ENCODE measurements around the gene IFIT5. TPM values are rescaled to one million over a fixed set of nuclear protein-coding genes. Genes with fewer than 3 reads are reported as not detected.

IFIT5 gene, protein sequence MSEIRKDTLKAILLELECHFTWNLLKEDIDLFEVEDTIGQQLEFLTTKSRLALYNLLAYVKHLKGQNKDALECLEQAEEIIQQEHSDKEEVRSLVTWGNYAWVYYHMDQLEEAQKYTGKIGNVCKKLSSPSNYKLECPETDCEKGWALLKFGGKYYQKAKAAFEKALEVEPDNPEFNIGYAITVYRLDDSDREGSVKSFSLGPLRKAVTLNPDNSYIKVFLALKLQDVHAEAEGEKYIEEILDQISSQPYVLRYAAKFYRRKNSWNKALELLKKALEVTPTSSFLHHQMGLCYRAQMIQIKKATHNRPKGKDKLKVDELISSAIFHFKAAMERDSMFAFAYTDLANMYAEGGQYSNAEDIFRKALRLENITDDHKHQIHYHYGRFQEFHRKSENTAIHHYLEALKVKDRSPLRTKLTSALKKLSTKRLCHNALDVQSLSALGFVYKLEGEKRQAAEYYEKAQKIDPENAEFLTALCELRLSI
- 10 to 100 TPM in 5 of 6 donors, 1 to 10 TPM in 1; 6.5 to 30.8 (median 20.6) TPM for total RNA-seq

DNA sequence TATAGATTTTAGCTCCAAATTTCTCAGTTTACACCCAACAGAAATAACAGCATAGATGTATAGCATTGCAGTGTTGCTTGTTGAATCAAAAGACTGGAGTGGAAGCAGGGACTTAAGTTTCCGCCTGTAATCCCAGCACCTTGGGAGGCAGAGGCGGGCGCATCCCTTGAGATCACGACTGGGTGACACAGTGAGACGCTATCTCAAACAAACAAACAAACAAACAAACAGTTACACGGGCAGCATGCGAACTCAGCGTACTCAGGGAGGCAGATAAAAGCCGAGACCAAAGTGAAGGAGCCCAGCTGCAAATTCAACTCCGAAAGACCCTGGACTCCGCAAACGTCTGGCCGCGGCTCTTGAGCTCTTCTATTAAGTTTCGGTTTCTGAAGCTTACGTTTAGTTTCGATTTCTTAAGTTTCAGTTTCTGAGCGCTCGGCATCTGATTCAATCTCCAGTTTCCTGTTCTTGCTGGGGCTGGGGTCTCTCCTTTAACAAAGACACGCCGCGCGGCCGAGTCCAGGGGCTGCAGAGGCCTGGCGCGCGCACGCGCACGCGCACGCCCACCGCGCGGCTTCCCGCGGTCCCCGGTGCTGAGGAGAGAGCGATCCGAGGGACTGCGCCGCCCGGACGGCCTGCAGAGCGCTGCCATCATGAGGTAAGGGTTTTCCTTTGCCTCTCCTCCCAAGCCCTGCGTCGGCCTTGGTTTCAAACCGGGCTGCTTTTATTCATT, at the start of gene IFIT5:
TSS of gene IFIT5 (plus strand) at position 423 of the 733 bp plus-strand sequence. CDS start at position 654, 231 bp downstream.
- Histone ChIP-seq H3K4me1 (peaks cover 36 to 47% (median 38%) of the 10 kb centered on the region in 4 donors), H3K27ac (peak within 1 kb of the TSS; percentile 94 to 99 (median 97)), H3K4me3 (peak within 1 kb of the TSS; percentile 36 to 96 (median 74)), H3K36me3 (peaks cover 0 to 10% (median 2%) of the 10 kb centered on the region in 4 donors), H3K9me3 (no peaks in the 10 kb centered on the region), H3K27me3 (no peaks in the 10 kb centered on the region)
- TF ChIP-seq POLR2A (IDR thresholded peaks at IDR 0.05): peak in 3 of 4 donors; percentile 30 to 79 (median 56)
- TF ChIP-seq EP300 (IDR thresholded peaks at IDR 0.05): no peak
- peak; percentile 7 to 69 for TF ChIP-seq POLR2AphosphoS5 (IDR thresholded peaks at IDR 0.05)
- peak; percentile 91 to 96 for ATAC-seq (ENCODE audit: low FRiP score in 2 of 2)
- peak; percentile 75 to 95 for DNase-seq
- 1% methylated on average over 43 to 48 of the region's 48 CpGs for WGBS, 2 donors

DNA sequence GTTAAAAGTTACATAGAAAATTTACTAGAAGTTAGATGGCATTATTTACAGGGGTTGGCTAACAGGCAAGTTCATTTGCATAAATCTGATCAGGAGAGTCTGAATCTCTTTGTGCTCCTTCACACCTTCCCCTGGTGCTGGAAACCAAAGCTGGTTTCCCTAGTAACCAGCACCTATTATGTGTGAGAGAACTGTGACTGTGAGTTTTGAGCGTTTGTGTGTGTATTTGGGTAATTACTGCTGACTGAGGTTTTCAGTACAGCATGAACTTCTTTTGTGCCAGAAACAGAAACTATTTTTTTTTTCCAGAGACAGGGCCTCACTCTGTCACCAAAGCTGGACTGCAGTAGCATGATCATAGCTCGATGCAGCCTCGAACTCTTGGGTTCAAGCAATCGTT, 46.8 kb upstream of the IFIT5 start:
- Histone ChIP-seq H3K27me3 (no peaks in the 10 kb centered on the region), H3K9me3 (no peaks in the 10 kb centered on the region), H3K27ac (no peak overlapping the region), H3K4me1 (peaks cover 5 to 23% (median 14%) of the 10 kb centered on the region in 4 donors), H3K4me3 (no peak overlapping the region), H3K36me3 (no peaks in the 10 kb centered on the region)
- DNase-seq (no peak), ATAC-seq (ENCODE audit: low FRiP score in 2 of 2) (no peak)
- WGBS, 2 donors: 72 to 73% methylated on average over 4 of the region's 4 CpGs
- TF ChIP-seq, protein P1, sequence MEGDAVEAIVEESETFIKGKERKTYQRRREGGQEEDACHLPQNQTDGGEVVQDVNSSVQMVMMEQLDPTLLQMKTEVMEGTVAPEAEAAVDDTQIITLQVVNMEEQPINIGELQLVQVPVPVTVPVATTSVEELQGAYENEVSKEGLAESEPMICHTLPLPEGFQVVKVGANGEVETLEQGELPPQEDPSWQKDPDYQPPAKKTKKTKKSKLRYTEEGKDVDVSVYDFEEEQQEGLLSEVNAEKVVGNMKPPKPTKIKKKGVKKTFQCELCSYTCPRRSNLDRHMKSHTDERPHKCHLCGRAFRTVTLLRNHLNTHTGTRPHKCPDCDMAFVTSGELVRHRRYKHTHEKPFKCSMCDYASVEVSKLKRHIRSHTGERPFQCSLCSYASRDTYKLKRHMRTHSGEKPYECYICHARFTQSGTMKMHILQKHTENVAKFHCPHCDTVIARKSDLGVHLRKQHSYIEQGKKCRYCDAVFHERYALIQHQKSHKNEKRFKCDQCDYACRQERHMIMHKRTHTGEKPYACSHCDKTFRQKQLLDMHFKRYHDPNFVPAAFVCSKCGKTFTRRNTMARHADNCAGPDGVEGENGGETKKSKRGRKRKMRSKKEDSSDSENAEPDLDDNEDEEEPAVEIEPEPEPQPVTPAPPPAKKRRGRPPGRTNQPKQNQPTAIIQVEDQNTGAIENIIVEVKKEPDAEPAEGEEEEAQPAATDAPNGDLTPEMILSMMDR (IDR thresholded peaks at IDR 0.05): no peak
- TF ChIP-seq EP300 (IDR thresholded peaks at IDR 0.05): no peak
- no peak for TF ChIP-seq POLR2AphosphoS5 (IDR thresholded peaks at IDR 0.05)
- TF ChIP-seq POLR2A (IDR thresholded peaks at IDR 0.05): no peak

DNA sequence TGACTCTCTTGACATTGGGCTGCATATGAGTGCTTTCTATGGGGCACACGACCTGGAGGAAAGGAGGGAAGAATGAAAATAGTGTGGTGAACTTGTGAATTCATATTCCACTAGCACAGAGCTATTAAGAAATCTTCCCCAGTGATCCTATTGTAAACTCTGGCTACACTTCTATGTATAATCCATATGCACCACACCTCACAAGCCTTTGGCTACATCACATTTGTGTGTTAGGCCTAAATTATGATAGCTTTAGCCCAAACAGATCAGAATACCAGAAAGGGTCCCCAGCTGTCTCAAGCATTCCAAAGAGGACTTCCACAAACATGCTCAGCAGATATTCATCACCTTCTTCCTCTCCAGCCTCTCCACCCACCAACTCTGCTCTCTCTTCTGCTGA, 46.2 kb upstream of the IFIT5 start:
- no peaks in the 10 kb centered on the region for H3K36me3 ChIP-seq
- H3K27ac ChIP-seq: no peak overlapping the region
- no peak overlapping the region for H3K4me3 ChIP-seq
- TF ChIP-seq, protein P1 (IDR thresholded peaks at IDR 0.05): no peak
- TF ChIP-seq POLR2A (IDR thresholded peaks at IDR 0.05) (no peak), POLR2AphosphoS5 (IDR thresholded peaks at IDR 0.05) (no peak), EP300 (IDR thresholded peaks at IDR 0.05) (no peak)
- ATAC-seq (ENCODE audit: low FRiP score in 2 of 2) (no peak), DNase-seq (no peak)
- H3K9me3 ChIP-seq: no peaks in the 10 kb centered on the region
- no peaks in the 10 kb centered on the region for H3K27me3 ChIP-seq
- H3K4me1 ChIP-seq: peaks cover 5 to 23% (median 14%) of the 10 kb centered on the region in 4 donors
- WGBS, 2 donors: 70 to 89% methylated on average over 1 of the region's 1 CpG

DNA sequence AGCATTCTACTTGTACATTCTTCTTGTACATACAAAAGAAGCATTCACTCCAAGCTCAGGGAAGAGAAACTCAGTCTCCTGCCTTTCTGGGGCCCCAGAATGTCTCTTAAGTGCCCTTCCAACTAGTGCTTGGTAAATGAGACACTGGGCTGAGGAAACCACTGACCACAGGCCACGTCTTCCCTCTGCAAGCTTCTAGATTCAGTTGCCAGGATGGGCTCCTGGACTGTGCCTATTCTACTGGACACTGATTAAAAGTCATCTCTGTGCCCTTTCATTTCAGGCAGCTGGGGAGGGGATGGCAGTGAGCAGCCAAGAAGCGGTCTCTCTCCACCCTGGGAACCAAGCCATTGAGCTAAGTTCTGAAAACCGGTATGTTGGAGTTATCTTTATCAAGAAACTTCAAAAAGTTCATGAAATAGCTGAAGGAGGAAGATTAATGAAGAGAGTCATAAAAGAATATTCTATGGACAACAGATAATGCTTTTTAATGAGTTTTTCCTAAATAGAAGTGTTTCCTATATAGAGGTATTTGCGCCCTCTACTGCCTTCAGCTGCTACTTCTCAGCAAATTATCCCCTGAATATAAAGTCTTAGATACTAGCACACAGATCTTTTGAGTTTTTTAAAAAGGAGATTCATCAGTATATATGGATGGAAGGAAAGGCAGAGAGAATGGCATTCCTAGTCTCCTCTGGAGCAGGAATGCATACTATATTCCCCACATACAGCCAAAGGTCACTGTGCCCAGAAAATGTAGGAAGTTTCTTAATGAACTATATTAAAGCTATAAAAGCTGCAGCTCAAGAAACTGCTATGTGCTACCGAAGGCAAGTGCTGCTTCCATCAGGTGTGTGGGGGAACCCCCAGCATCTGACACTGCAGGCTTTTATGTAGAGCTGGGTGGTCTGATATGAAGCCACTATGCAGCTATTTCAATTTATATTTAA, 44.9 kb upstream of the IFIT5 start:
- H3K4me3 ChIP-seq: no peak overlapping the region
- WGBS, 2 donors: 58 to 63% methylated on average over 5 of the region's 5 CpGs
- H3K36me3 ChIP-seq: no peaks in the 10 kb centered on the region
- H3K27ac ChIP-seq: no peak overlapping the region
- TF ChIP-seq EP300 (IDR thresholded peaks at IDR 0.05): no peak
- TF ChIP-seq, protein P1 (IDR thresholded peaks at IDR 0.05): peak in 5 of 6 experiments; percentile 24 to 52 (median 40)
- ATAC-seq (ENCODE audit: low FRiP score in 2 of 2): no peak
- peaks cover 16 to 27% (median 23%) of the 10 kb centered on the region in 4 donors for H3K4me1 ChIP-seq
- no peak for DNase-seq
- H3K27me3 ChIP-seq: no peaks in the 10 kb centered on the region
- no peaks in the 10 kb centered on the region for H3K9me3 ChIP-seq

All from upper lobe of left lung (tissue), 6 donors.